Osteoblast (primary cell): ENCODE results near the gene INCA1. TPM values are rescaled to one million over a fixed set of nuclear protein-coding genes. Genes with fewer than 3 reads are reported as not detected.

Experiments
- DNase-seq: peaks from one replicate; pipeline ENCODE4 v3.0.0; 2011; ENCODE audit warnings: low spot score, mixed read lengths; ENCODE audit not compliant: insufficient read length; ENCODE audit errors: missing footprints
- H2AFZ ChIP-seq: 2 replicates; pipeline ENCODE4 v1.6.0; 2011; ENCODE audit warnings: mild to moderate bottlenecking, low read length
- H3K27ac ChIP-seq: 2 replicates; pipeline ENCODE4 v1.5.1; 2011; ENCODE audit warnings: mild to moderate bottlenecking, low read depth, low read length, moderate library complexity
- H3K27me3 ChIP-seq: 2 replicates; pipeline ENCODE4 v1.6.0; 2012; ENCODE audit warnings: mild to moderate bottlenecking, control low read depth, inconsistent platforms, low read length, moderate library complexity; ENCODE audit not compliant: insufficient read depth
- H3K36me3 ChIP-seq: 2 replicates; pipeline ENCODE4 v1.5.1; 2011; ENCODE audit warnings: mild to moderate bottlenecking, low read length, control low read depth, moderate library complexity; ENCODE audit not compliant: insufficient read depth
- H3K4me1 ChIP-seq: 2 replicates; pipeline ENCODE4 v1.5.1; 2011; ENCODE audit warnings: mild to moderate bottlenecking, low read length, control low read depth, moderate library complexity; ENCODE audit not compliant: insufficient read depth
- H3K4me2 ChIP-seq: 2 replicates; pipeline ENCODE4 v1.6.0; 2011; ENCODE audit warnings: mild to moderate bottlenecking, low read length; ENCODE audit not compliant: insufficient read depth
- H3K4me3 ChIP-seq: fragments of 200-600 bp; sonication (generic); 3 replicates; pipeline ENCODE4 v1.5.1; 2012; ENCODE audit warnings: mild to moderate bottlenecking, low read length, inconsistent platforms; ENCODE audit not compliant: insufficient read depth
- H3K79me2 ChIP-seq: 2 replicates; pipeline ENCODE4 v1.6.0; 2012; ENCODE audit warnings: mild to moderate bottlenecking, low read length, control low read depth, inconsistent platforms; ENCODE audit not compliant: insufficient read depth
- H3K9me3 ChIP-seq: 2 replicates; pipeline ENCODE4 v1.5.1; 2011; ENCODE audit warnings: low read depth, low read length, control low read depth
- H4K20me1 ChIP-seq: 2 replicates; pipeline ENCODE4 v1.6.0; 2012; ENCODE audit warnings: mild to moderate bottlenecking, low read length, control low read depth; ENCODE audit not compliant: insufficient read depth
- CTCF ChIP-seq: IDR thresholded peaks from 2 replicates; pipeline ENCODE4 v1.5.1; 2011; ENCODE audit warnings: mild to moderate bottlenecking, low read depth, low read length, moderate library complexity; ENCODE audit errors: extremely low read depth
- total RNA-seq: library from RNA; depleted of rRNA; stranded (reverse); fragments of >200 nt; gene quantifications from 2 replicates; pipeline ENCODE4 v1.2.3, GENCODE V29; 2012

The INCA1 gene
- total RNA-seq, 1 donor, result 0.36 TPM

GRCh38 chr17:4950075-4950745 lies 47.1 kb downstream of the INCA1 start:
- no peaks in the 10 kb centered on the region for H3K9me3 ChIP-seq
- H3K36me3 ChIP-seq, result peaks cover 17% of the 10 kb centered on the region
- peak overlapping the region; percentile 68 for H2AFZ ChIP-seq
- peak overlapping the region; percentile 68 for H3K4me2 ChIP-seq
- H3K79me2 ChIP-seq, result peaks cover 31% of the 10 kb centered on the region
- peaks cover 47% of the 10 kb centered on the region for H3K4me1 ChIP-seq
- H3K27ac ChIP-seq, result peak overlapping the region; percentile 17
- TF ChIP-seq CTCF, result no peak
- no peaks in the 10 kb centered on the region for H3K27me3 ChIP-seq
- H4K20me1 ChIP-seq, result peaks cover 27% of the 10 kb centered on the region
- DNase-seq, result peak; percentile 94
- H3K4me3 ChIP-seq, result peak overlapping the region; percentile 96

- Histone ChIP-seq H3K27me3 (no peaks in the 10 kb centered on the region), H3K79me2 (peaks cover 38% of the 10 kb centered on the region), H2AFZ (peak overlapping the region; percentile 84), H3K36me3 (peaks cover 23% of the 10 kb centered on the region), H3K4me3 (peak overlapping the region; percentile 96), H3K4me1 (peaks cover 54% of the 10 kb centered on the region), H4K20me1 (peaks cover 34% of the 10 kb centered on the region), H3K9me3 (no peaks in the 10 kb centered on the region), H3K4me2 (peak overlapping the region; percentile 97), H3K27ac (peak overlapping the region; percentile 72)
- DNase-seq, result peak; percentile 94
- TF ChIP-seq CTCF, result no peak
Observed at GRCh38 chr17:4949321-4950074, 47.8 kb downstream of the INCA1 start.

GRCh38 chr17:4948931-4949320 lies 48.4 kb downstream of the INCA1 start:
- peaks cover 53% of the 10 kb centered on the region for H3K4me1 ChIP-seq
- H3K79me2 ChIP-seq, result peaks cover 43% of the 10 kb centered on the region
- H3K4me3 ChIP-seq, result peak overlapping the region; percentile 96

More at GRCh38 chr17:4948931-4949320, 48.4 kb downstream of the INCA1 start:
- H3K36me3 ChIP-seq, result peaks cover 29% of the 10 kb centered on the region
- peak overlapping the region; percentile 85 for H2AFZ ChIP-seq
- peak overlapping the region; percentile 72 for H3K27ac ChIP-seq
- no peaks in the 10 kb centered on the region for H3K27me3 ChIP-seq
- peak overlapping the region; percentile 97 for H3K4me2 ChIP-seq
- no peak for TF ChIP-seq CTCF
- peaks cover 40% of the 10 kb centered on the region for H4K20me1 ChIP-seq
- no peaks in the 10 kb centered on the region for H3K9me3 ChIP-seq
- peak; percentile 100 for DNase-seq
